Activated CD8-positive, alpha-beta memory T cell treated with anti-CD3 and anti-CD28 coated beads for 4 hours (primary cell): ENCODE results near the gene CIC.

Experiments
- DNase-seq, 2 donors: peaks; one replicate each; pipeline ENCODE4 v3.0.0-alpha.2; 2020; ENCODE audit warnings: low read depth in 2 of 2

The CIC gene

DNA sequence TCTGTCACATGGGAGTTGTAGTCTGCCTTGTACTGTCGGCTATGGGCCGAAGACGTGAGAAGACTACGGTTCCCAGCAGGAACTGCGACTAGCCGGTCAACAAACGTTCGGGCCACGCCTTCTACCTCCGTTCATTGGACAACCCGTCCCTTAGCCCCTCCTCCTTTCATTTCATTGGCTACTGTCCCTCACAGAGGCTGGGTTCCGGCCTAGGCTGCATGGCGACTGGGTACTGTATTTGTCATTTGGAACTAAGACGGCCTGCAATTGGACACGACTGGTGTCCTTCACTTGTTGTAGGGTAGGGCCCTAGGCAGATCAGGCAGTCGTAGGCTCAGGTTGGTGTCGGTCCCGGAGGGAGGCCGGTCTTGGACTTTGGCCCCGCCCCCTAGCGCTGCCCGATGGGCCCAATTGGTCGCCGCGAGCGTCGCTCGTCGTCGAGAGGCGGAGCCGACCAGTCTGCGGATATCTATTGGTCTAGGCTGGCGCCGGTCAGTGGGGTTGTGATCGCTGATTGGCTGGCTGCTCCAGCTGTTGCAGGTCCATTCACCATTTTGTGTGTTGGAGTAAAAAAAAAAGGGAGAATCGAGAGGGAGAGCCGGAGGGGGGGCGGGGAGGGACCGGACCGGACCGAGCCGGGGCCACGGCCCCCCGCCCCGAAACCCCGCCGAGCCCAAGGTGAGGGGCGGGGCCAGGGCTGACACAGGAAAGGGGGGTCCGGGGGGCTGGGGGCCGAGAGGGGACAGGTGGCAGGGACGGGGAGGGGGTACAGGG is at the start of gene CIC:
Gene CIC, plus strand, starts transcription at position 549 of the 774 bp plus-strand sequence. CDS start 2,532 bp downstream, outside the sequence.
- DNase-seq: peak; percentile 98 to 99

DNA sequence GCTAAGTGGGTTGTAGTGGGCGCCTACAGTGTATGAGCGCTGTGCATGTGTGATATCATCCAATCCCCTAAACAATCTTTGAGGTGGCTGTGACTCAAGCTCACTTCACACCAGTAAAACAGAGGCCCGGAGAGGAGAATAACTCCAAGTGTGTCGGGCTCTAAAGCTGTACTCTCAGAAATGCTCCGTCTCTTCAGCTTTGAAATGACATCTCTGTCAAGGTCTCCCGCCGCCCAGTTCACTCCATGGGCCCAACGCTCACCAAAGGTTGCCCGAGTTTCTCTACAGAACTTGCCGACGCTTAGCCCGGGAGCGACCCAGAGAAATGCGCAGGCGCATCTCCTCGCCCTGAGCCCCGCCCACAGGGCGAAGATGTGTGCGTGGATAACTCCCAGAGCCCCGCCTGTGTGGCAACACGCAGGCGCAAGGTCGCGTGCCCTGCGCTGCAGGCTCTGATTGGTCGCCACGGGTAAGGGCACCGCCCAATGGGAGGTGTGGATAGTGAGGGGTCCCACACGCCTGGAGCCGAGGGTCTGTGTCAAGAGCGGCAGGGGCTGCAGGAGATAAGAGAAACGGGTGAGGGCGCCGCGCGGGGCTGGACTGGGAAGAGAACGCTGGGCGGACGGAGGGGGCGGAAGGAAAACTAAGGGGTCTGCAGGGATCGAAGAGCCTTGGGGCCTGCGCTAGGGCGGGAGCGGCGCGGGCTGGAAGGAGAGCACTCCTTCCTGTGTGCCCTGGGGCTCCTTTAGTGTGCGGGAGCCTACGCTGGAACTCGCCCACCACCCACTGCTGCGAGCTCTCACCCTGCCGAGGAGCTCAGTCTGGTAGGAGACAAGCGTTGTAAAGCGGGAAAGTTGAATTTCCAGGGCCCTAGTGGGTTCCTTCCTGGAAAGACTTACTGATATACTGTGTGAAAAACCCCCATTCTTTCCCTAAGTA is 49.0 kb upstream of the CIC start, which contains the start of gene ZNF526:
Gene ZNF526, plus strand, starts transcription at position 501 of the 939 bp plus-strand sequence. CDS start 4,092 bp downstream, outside the sequence.
- peak; percentile 93 to 96 for DNase-seq

DNA sequence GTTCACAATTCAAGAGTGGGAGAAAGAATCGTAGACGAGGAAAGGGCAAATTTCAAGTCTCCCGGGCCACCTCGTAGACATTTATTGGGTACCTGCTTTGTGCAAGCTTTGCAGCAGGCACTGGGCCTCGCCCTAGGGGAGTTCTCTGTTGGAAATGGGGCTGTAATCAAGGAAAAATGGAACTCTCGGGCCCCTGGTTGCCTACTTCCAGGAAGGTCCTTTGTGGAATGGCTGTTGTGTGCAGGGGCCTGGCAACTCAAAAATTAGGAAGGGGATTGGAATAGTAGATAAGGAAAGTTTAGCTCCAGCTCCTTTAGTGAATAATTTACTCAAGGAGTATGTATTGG is 48.3 kb upstream of the CIC start:
- DNase-seq: no peak

DNA sequence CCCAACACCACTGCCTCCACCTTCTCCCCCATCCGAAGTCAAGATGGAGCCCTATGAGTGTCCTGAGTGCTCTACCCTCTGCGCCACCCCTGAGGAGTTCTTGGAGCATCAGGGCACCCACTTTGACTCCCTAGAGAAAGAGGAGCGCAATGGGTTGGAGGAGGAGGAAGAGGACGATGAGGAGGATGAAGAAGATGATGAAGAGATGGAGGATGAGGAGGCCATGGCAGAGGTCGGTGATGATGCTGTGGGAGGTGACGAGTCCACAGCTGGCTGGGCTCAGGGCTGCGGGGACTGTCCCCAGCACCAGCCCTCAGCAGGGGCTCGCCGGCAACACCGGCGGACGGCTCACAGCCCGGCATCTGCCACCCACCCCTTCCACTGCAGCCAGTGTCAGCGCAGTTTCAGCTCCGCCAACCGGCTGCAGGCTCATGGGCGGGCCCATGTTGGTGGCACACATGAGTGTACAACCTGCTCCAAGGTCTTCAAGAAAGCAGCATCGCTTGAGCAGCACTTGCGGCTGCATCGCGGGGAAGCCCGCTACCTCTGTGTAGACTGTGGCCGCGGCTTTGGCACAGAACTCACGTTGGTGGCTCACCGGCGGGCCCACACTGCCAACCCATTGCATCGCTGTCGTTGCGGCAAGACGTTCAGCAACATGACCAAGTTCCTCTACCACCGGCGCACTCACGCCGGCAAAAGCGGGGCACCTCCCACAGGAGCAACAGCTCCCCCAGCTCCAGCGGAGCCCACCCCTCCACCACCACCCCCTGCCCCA is 43.9 kb upstream of the CIC start:
- no peak for DNase-seq

DNA sequence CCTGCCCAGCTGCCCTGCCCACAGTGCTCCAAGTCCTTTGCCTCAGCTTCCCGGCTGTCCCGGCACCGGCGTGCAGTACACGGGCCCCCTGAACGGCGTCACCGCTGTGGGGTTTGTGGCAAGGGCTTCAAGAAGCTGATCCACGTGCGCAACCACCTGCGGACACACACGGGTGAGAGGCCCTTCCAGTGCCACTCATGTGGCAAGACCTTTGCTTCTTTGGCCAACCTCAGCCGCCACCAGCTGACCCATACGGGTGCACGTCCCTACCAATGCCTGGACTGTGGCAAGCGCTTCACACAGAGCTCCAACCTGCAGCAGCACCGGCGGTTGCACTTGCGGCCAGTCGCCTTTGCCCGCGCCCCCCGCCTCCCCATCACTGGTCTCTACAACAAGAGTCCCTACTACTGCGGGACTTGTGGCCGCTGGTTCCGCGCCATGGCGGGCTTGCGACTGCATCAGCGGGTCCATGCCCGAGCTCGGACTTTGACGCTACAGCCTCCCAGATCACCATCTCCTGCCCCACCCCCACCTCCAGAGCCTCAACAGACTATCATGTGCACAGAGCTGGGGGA is 43.2 kb upstream of the CIC start:
- DNase-seq: no peak

DNA sequence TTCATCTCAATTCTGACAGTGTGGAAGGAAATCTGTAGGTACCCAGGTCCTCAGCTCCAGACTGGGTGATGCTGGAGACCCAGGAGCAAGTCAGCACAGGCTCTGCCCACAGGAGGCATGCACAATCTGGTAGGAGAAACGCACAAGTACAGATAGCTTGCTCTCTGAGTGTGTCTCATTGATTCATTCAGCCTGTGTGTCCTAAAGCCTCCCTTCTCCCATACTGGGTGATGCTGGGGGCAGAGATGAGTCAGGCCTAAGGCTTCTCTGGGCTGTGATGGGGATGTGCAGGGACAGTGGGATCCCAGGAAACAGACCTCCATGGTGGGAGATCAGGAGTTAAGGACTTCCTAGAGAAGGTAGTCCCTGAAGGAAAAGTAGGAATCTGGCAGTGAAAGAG is 42.2 kb upstream of the CIC start:
- DNase-seq: no peak

DNA sequence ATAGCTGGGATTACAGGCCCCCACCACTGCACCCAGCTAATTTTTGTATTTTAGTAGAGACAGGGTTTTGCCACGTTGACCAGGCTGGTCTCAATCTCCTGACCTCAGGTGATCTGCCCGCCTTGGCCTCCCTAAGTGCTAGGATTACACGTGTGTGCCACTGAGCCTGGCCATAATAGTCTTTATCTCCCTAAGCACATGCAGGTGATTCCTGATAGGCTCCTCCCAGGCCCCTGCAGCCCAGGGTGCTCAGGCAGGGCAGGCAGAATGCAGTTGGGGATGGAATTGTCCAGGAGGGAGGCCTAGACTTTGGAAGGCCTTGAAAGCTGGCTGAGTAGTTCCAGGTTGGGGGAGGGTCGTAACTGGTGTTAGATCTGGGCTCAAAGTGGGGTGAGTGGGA is 40.4 kb upstream of the CIC start:
- no peak for DNase-seq

DNA sequence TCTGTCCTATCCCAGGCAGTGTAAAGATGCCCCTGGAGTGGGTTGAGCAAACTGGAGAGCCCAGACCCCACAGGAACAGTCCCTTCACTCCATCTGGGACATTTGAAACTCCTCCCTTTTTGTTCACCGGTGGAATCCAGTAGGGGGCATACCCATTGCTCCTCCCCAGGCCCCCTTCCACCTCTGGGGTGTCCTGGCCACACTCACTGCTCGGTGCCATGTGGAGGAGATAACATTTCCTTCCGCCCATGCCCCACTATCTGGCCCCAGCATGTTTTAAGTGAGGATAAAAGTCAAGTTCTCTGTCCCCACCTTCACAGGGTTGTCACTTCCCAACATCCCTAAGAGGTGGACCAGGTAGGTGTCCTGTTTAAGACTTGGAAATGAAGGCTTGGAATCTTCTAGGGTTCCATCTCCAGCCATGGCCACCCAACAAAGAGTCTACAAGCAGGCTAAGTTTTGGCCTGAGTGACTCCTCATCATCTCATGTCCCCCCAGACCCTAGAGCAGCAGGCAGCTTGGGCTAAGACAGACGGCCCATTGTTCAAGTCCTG is 39.7 kb upstream of the CIC start:
- no peak for DNase-seq

DNA sequence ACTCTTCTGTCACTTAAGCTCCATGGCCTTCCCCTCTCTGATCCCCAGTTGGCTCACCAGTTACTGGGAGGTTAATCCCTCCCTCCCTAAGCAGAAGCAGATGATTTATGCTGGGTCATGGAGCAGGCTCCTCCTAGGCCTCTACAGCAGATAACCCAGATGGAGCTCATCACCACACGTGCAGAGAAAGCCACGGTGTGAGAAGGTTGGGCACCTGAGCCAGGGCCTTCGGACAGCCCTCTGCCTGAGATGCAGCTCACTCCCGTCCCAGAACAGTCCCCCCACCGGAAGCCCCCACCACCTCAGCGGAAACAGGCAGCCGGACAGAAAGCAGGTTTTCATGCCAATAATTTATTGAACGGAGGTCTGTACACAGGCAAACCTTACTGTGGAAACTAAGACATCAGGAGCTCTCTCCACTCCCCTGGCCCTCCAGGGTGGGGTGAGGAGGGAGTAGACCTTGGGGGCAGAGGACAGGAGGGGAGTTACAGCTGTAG is 39.1 kb upstream of the CIC start:
- DNase-seq: no peak

DNA sequence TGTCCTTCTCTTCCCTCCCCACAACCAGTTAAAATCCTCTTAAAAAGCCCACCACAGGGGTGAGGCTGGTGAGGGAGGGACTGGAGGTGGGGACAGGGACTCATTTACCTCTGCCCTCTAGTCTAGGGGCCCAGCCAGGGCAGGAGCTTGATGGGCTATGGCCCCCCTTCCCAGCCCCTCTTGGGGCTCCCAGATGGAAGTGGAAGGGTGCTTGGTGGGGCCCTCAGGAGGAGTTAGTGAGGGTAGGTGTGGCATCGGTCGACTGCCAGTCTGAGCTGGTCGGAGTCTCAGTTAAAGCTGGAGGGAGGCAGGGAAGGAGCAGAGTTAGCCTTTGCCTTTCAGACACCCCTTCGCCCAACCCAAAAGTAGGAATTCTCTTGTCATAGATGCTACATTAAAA is 38.5 kb upstream of the CIC start:
- DNase-seq: no peak

DNA sequence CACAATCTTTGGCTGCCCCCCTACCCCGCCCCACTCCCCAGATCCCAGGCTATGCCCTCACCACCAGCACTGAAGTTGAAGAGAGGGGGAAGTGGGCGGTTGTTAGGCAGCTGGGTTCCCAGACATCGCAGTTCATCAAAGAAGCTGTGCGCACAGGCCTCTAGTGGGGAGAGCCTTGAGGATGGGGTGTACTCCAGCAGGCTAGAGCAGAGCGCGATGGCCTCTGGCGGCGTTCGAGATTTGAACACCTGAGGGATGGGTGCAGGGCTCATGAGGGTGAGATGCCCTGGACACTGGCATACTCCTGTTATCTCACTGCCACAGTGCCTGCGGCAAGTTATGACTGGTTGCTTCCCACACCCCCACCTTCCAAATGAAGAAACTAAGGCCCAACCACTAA is 36.6 kb upstream of the CIC start:
- DNase-seq: no peak

DNA sequence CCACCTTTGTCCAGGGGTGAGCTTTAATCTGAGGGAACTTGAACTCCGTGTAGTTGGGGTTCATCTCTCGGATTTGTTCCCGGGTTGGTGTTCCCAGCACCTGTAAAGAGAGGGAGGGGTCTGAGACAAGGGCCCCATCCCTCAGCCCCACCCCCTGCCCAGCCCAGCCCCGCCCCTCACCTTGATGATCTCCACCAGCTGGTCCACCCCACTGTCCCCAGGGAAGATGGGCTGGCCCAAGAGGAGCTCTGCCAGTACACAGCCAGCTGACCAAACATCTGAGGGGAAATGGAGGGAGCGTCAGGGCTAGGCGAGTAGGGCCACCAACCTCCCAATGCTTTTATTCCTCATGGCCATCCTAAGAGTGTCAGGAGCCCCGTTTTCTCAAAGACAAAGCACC is 35.9 kb upstream of the CIC start:
- no peak for DNase-seq

DNA sequence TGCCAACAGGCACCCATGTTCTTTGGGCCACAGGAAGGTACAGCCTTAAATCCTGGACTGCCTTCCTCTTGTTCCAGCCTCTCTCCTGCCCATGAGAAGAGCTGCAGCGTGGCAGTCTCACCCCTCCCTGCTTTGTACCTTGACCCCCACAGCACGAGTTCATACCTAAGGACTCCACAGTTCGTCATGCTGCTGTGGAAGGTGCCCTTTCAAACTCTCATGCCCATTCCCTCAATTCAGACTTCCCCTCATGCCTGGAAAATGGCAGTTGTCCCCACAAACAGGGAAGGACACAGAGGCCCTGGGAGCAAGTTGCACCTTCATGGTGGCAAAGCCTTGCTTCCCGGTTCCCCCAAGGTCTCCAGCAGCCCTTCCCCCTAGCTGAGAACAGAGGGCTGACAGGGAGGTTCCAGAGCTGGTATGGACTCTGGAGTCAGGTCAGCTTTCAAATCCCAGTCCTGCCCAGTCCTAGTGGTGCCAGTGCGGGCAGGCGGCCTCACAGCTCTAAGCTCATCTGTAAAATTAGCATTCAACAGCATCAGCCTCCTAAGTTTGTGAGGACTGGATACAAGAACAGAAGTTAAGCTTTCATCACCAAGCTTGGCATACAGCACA is 35.3 kb upstream of the CIC start:
- DNase-seq: no peak

DNA sequence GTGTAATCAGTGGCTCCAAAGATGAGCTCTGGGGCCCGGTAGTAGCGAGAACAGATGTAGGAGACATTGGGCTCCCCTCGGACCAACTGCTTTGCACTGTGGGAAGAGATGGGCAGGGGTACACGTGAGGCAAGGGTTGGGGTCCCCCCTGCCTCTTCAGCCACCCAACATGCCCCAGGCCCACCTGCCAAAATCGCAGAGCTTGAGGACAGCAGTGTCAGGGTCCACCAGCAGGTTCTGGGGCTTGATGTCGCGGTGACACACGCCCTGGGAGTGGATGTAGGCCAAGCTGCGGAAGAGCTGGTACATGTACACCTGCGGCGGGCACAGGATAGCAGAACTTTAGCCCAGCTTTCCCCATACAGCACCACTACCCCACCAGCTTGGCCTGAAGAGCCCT is 34.7 kb upstream of the CIC start:
- DNase-seq: no peak

DNA sequence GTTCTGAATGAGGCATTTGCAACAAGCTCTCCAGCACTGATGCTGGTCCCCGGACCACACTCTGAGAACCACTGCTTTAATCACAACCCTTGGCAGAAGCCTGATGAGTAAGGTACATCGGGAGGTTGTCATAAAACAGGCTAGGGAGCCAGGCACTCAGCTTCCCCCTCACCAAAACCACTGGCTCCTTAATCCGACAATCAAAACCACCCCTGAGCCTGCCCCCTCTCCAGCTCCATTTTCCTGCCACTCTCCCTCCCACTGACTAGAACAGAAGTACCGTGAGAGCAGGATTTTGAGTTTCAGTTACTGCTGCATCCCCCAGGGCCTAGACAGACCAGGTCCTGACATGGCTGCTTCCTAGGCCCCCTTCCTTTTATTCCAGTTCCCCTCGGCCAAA is 33.9 kb upstream of the CIC start:
- DNase-seq: no peak

DNA sequence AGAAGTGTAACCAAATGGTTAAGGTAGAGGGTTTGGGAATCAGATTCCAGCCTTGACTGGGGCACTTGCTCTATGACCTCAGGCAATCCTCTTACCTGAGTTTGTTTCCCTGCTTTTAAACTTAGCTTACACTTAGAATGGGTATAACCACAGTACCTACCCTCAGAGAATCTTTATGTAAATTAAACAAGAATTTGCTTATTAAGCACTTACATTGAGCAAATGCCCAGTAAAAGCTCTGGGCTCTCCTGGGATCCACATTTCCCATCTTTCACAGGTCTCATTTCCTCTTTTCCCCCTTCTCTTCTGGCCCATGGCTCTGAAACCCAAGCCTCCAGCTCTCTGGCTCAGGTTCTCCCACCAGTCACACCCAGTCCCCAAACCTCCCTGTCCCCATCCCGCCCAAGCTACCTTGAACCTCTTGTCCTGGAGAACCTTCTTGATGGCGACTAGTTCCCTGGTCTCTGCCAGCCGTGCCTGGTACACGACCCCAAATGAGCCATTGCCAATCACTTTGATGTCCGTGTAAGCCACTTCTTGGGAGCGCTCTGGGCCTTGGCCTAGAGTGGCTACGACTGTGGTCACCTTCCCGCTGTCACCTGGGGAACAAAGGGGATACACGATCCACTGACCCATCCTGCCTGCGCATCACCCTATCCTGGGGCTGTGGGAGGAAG is 29.4 kb upstream of the CIC start:
- no peak for DNase-seq

DNA sequence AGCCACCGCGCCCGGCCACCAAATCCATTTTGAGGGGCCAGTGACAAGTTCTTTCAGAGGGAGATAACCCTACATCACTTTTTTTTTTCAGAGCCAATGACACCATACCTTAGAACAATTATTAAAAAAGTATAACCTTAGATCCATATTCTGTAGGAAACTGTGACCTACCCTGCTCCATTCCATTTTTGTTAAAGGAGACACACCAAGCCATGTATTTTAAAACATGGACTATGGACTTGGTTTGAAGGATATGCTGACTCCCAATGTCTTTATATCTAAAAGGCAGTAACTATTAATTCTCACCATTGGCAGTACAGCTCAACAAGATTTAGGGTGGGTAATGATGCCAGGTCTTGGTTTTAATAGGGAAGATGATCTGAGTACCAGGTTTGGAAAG is 27.8 kb upstream of the CIC start:
- DNase-seq: no peak

DNA sequence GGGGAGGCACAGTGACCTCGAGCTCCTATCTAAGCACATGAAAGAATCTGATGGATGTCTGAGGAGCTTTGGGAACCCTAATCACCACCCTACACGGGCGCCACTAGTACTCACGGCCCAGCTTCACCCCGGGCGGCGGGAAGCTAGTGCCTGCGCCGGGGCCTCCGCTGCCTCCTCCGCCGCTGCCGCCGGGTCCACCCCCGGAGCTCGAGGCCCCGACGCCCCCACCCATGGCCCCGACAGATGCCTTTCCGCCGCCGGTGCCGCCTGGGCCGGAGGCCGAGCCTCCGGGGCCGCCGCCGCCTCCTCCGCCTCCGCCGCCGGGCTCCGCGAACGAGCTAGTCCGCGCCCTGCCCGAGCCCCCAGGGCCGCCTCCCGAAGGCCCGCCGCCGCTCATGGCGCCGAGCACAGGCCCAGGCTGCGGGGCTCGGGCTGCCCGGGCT is 27.0 kb upstream of the CIC start:
- no peak for DNase-seq

DNA sequence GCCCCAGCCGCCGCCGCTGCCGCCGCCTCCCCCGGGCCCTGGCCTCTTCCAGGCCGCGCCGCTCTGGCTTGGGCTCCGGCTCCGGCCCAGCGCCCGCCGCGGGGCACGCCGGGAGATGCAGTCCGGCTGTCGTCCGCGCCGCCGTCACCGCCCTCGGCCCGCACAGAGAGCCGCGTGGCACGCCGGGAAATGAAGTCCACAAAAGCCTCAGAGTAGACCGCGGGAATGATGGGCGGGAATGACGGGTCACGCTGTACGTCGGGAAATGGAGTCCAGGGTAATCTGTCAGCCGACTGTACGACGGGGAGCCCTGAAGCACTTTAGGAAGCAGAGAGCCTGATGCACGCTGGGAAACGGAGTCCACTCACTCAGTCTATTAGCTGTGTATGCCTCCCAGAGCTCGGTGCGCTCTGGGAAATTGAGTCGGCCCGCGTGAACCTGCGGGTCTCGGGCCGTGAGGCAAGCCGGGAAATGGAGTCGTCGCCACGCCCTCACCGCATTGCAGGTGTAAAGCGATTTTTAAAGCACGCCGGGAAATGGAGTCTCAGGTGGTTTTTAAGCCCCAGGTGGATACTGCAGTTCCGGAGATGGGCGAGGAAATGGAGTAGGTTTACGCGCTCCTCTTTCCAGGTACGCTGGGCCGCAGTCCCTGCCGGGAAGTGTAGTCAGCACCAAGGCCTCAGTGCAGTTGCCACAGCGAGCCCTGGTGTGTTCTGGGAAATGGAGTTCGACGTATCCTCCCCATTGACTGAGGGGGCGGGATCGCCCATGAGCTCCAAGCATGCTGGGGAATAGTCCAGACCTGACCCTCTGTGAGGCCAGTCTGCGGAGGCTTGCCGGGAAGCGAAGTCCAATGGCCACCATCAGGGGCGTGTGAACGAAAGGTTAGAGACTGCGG is 26.3 kb upstream of the CIC start, which contains the start of gene GSK3A:
Gene GSK3A, minus strand, starts transcription at position 91 of the 898 bp plus-strand sequence. CDS start 137 bp downstream, outside the sequence.
- DNase-seq: peak; percentile 88 to 91
